ENCODE results near the gene TYROBP.
A peak's percentile ranks its signal among the peaks of the same experiment; 100 is the strongest.

DNA sequence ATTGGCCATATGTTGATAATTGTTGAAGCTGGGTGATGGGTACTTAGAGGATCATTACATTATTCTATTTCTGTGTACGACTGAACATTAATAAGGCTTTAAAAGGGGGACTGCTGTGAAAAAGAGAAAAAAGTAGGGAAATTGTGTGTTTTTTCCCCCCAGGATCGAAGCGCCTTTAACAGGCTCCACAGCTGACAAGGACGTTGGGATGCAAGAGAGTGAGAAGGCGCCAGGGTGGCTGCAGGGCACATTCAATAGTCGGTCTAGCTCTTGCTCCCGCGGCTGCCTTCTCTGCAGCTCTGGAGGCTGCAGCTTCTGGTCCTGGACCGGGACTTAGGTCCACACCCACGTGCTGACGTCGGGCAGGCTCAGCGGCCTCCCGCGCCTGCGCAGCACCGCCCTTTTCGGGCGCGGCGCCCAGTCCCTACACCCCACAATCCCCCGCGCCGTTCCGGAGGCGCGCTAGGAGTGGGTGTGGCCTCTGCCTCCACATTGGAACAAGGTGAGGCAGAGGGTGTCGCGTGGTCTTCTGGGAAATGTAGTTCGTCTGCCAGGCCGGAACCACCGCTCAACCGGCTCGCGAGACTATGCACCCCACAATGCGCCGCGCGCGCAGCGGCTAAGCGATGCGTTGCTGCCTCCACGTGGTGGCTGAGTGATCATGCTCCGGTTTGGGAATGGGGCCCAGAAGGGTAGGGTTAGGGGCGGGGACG, 23.2 kb upstream of the TYROBP start:
- TF ChIP-seq, protein P1, sequence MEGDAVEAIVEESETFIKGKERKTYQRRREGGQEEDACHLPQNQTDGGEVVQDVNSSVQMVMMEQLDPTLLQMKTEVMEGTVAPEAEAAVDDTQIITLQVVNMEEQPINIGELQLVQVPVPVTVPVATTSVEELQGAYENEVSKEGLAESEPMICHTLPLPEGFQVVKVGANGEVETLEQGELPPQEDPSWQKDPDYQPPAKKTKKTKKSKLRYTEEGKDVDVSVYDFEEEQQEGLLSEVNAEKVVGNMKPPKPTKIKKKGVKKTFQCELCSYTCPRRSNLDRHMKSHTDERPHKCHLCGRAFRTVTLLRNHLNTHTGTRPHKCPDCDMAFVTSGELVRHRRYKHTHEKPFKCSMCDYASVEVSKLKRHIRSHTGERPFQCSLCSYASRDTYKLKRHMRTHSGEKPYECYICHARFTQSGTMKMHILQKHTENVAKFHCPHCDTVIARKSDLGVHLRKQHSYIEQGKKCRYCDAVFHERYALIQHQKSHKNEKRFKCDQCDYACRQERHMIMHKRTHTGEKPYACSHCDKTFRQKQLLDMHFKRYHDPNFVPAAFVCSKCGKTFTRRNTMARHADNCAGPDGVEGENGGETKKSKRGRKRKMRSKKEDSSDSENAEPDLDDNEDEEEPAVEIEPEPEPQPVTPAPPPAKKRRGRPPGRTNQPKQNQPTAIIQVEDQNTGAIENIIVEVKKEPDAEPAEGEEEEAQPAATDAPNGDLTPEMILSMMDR (IDR thresholded peaks at IDR 0.05) = peak; percentile 81 to 97 (median 92)
- peak; percentile 91 to 97 (median 92) for TF ChIP-seq POLR2AphosphoS5 (IDR thresholded peaks at IDR 0.05)
- TF ChIP-seq POLR2A (IDR thresholded peaks at IDR 0.05) = peak; percentile 71 to 84
